HG02870 (cell line): Measurements from ENCODE around the gene TSSK6.

Experiments used
- ATAC-seq: cut with Tn5 transposase; IDR thresholded peaks from one replicate; pipeline ENCODE4 v1.9.1; 2021; ENCODE audit warnings: mild to moderate bottlenecking, moderate library complexity; ENCODE audit not compliant: unreplicated experiment

TSSK6 gene

GRCh38 chr19:19531951-19532805 is 16.8 kb upstream of the TSSK6 start:
- no peak for ATAC-seq

DNA sequence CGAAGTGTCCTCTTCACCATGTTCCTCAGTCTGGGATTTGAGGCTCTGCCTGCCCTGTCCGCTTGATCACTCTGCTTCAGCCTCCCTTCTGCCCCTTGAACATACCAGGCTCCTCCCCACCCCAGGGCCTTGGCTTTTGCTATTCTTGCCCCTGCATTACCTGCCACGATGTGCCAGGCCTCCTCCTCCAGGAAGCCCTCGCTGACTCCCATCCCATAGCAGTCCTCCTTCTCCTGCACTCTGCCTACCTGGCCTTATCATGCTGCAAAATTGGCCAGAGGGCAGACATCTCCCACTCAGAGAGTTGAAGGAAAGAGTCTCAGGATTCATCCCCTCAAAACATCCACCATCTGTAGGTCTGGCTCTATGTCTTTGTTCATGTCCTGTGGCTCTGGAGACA is 15.5 kb upstream of the TSSK6 start:
- ATAC-seq = no peak

GRCh38 chr19:19530423-19530804 is 15.1 kb upstream of the TSSK6 start:
- no peak for ATAC-seq

DNA sequence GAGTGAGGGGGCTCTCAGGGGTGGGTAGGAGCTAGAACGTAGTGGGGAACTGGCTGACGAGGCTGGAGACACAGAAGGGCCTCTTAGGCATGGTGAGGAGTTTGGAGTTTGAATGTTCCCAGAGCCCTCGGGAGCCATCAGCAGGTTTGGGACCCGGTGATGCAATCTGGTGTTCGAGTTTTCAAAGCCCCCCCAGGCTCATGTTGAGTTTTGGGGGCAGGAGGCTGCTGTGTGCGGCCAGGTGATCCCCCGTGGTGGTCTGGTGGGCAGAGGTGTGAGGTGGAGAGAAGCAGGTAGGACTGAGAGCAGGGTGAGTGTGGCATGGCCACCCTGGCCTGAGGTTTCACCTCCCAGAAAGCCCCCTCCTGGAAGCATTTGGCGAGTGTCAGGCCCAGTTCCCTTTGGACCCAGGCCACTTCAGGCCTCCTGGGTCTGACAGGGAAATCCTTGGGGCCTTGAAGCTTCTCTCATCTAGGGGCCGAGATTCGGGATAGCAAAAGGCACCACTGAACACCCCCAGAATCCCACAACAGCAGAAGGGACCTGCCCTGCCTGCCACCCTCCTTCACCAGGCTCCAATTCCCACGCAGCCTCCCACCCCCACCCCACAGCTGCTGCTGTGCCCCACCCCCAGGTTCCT is 14.6 kb upstream of the TSSK6 start:
- no peak for ATAC-seq

GRCh38 chr19:19528721-19529490 is 13.6 kb upstream of the TSSK6 start, which contains the start of gene YJEFN3:
Gene YJEFN3 (plus strand): TSS chr19:19528911. CDS start chr19:19528933, 22 bp downstream.
- no peak for ATAC-seq

DNA sequence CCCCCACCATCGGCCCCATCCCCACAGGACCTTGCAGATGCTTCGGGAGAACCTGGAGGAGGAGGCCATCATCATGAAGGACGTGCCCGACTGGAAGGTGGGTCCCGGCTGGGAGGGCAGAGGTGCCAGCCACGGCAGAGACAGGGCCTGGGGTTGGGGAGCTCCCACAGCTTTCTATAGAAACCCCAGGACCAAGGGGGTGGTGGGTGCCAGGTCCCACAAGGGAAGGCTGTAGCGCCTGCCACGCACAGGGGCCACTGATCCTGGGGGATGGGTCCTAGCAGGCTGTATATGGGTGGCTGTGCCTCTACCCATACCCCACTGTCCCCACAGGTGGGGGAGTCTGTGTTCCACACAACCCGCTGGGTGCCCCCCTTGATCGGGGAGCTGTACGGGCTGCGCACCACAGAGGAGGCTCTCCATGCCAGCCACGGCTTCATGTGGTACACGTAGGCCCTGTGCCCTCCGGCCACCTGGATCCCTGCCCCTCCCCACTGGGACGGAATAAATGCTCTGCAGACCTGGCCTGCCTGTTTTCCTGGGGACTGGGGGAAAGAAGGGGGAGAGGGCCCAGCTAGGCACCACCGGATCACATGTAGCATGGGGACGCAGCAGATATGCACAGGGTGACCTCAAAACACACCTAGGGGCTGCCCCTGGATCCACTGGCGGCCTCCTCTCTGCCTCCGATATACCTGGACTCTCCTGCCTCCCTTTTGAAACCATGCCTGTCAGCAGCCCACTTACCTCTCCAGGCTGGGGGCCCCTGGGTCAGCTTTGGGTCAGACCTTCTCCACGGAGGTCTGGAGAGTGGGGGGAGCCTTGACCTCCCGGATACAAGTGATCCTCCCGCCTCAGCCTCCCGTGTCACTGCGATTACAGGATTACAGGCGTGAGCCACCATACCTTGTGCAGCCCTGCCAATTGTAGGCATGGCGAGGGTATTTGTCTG is 12.6 kb upstream of the TSSK6 start:
- ATAC-seq = no peak

- no peak for ATAC-seq
Measured at GRCh38 chr19:19527371-19527656, 12.0 kb upstream of the TSSK6 start.

- ATAC-seq = no peak
Measured at GRCh38 chr19:19526581-19527370, 11.4 kb upstream of the TSSK6 start.

GRCh38 chr19:19525611-19526380 is 10.4 kb upstream of the TSSK6 start:
- ATAC-seq = no peak

GRCh38 chr19:19524053-19524452 is 8.7 kb upstream of the TSSK6 start:
- no peak for ATAC-seq

DNA sequence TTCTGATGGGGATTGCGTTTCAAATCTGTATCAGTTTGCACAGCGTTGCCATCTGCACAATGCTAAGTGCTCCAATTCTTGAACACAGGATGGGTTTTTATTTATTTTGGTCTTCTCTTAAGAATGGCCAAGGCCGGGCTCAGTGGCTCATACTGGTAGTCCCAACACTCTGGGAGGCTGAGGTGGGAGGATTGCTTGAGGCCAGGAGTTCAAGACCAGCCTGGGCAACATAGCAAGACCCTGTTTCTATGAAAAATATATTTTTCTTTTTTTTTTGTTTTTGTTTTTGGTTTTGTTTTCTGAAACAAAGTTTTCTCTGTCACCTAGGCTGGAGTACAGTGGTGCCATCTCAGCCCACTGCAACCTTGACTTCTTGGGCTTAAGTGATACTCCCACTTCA is 7.8 kb upstream of the TSSK6 start:
- no peak for ATAC-seq

- no peak for ATAC-seq
Measured at GRCh38 chr19:19520989-19521388, 5.6 kb upstream of the TSSK6 start.

- ATAC-seq = no peak
Measured at GRCh38 chr19:19517235-19517619, 1.9 kb upstream of the TSSK6 start.

GRCh38 chr19:19515642-19516519 is 533 bp upstream of the TSSK6 start, which contains the start of gene NDUFA13:
Gene NDUFA13 (plus strand): TSS chr19:19516225. CDS start chr19:19516239, 14 bp downstream.
- peak; percentile 88 for ATAC-seq

DNA sequence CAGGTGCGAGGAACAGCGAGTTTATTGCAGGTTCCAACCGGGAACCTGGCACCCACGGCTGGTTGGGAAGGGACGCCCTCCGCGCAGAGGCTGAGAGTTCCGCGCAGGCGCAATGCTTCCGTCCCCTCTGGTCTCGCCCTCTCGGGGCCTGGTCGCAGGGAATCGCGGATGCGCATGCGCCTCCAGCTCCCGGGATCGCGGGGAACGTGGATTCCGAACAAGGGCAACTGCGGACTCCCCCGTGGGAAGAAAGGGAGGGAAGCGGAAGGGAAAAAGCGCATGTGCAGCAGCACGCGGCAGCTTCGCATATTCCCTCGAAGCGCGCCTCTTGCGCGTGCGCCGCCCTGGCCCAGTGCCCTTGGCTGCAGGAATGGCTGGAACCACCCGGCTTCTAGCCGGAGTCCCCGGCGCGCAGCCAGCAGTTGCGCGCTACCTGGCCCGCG is 1.1 kb downstream of the TSSK6 start:
- no peak for ATAC-seq

- ATAC-seq = no peak
Measured at GRCh38 chr19:19513682-19514081, 1.7 kb downstream of the TSSK6 start.

DNA sequence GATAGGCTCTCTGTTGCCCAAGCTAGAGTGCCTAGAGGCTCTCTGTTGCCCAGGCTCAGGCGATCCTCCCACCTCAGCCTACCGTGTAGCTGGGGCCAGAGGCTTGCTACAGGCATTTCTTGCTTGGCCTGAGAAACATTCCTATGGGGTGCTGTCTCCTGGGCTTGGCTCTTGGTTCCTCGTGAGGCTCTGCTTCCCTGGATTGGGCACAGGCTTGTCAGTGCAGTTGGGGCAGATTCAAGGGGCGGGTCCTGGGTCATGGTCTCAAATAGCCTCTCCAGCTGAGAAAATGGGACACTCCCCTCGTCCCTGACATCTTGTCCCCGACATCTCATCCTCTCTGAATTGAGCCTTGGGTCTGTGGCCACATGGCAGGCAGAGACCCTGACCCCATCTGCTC is 4.9 kb downstream of the TSSK6 start:
- ATAC-seq = no peak

DNA sequence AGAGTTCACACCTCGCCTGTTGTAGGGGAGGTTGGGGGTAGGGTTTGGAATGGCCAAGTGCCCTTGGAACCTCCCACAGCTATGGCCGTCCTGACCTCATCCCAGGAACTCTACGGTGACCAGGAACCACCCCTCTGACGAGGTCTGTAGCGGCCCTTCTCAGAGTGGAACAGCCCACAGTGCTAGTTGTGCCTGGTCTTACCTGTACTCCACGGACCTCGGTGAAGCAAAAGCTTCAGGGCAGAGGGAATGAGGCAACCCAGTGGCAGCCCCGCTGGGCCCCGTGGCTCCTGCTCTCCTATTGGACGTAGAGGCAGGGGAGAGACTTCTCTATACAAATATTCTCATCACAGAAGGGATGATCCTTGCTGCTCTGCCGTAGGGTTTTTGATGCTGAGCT is 7.1 kb downstream of the TSSK6 start:
- no peak for ATAC-seq
